Activated CD4-positive, alpha-beta memory T cell treated with anti-CD3 and anti-CD28 coated beads, Interleukin-2, amount 10 ng/mL, durations not matched to agents 7 days and 5 days (primary cell): Measurements from ENCODE around the gene TCTN1. TPM values are rescaled to one million over a fixed set of nuclear protein-coding genes. Genes with fewer than 3 reads are reported as not detected.

ENCODE experiments used
- CTCF ChIA-PET: fragments of 350-600 bp; sonication (Branson Sonifier 250); formaldehyde crosslinking; loops from one replicate; lab custom pipeline; 2021; ENCODE audit warnings: antibody characterized with exemption, inconsistent platforms; lab: Charles Lee
- POLR2A ChIA-PET: fragments of 350-600 bp; sonication (Branson Sonifier 250); formaldehyde crosslinking; loops from one replicate; lab custom pipeline; 2021; ENCODE audit warnings: antibody characterized with exemption; lab: Charles Lee
- DNase-seq: peaks from one replicate; pipeline ENCODE4 v3.0.0-alpha.2; 2020
- H3K27ac Mint-ChIP-seq: one replicate; pipeline ENCODE4 v1.8.0; 2021; ENCODE audit warnings: mild to moderate bottlenecking, mixed read lengths
- H3K27me3 Mint-ChIP-seq: one replicate; pipeline ENCODE4 v1.8.0; 2021; ENCODE audit warnings: mixed read lengths
- H3K36me3 Mint-ChIP-seq: one replicate; pipeline ENCODE4 v1.8.0; 2021; ENCODE audit warnings: low read depth, mixed read lengths
- H3K4me1 Mint-ChIP-seq: one replicate; pipeline ENCODE4 v1.8.0; 2021; ENCODE audit warnings: mixed read lengths
- H3K4me3 Mint-ChIP-seq: one replicate; pipeline ENCODE4 v1.8.0; 2021; ENCODE audit warnings: mild to moderate bottlenecking, mixed read lengths
- H3K9me3 Mint-ChIP-seq: one replicate; pipeline ENCODE4 v1.8.0; 2021; ENCODE audit warnings: mixed read lengths
- total RNA-seq, 2 experiments: library from RNA; stranded (reverse); gene quantifications; one replicate each; pipeline ENCODE4 v1.2.3, GENCODE V29; 2021

The TCTN1 gene
- total RNA-seq, 2 experiments from 2014 or later = 2.6 to 3.4 TPM

DNA sequence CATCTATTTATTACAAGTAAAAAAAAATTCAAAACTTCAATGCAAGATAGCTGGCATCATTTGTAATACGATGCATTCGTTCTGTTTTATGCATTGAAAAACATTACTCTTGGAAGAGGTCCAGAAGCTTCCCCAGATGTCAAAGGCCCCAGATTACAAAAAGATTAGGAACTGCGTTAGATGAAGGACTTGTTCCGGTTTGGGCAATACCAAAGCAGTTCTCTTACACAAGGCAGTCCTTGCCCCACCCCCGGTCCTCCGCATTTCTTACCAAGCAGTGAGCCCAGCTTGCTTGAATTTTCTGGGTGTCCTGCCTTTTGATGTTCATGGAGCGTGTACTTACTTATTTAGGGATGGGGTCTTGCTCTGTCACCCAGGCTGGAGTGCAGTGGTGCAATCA, 79.8 kb downstream of the TCTN1 start:
- no peak for DNase-seq
- H3K36me3 Mint-ChIP-seq = no peaks in the 10 kb centered on the region
- H3K4me1 Mint-ChIP-seq = peaks cover 29% of the 10 kb centered on the region
- POLR2A ChIA-PET = interaction anchor here (0.6 kb wide), 1 partner anchor 357 kb away, joined by 3 read pairs; no protein-coding TSS in a partner anchor
- no peaks in the 10 kb centered on the region for H3K27me3 Mint-ChIP-seq
- H3K9me3 Mint-ChIP-seq = no peaks in the 10 kb centered on the region
- CTCF ChIA-PET = interaction anchor here (0.8 to 1.2 kb wide), 3 partner anchors 12 to 181 kb away, joined by 3 read pairs; no protein-coding TSS in a partner anchor
- no peak overlapping the region for H3K4me3 Mint-ChIP-seq
- H3K27ac Mint-ChIP-seq = no peak overlapping the region

DNA sequence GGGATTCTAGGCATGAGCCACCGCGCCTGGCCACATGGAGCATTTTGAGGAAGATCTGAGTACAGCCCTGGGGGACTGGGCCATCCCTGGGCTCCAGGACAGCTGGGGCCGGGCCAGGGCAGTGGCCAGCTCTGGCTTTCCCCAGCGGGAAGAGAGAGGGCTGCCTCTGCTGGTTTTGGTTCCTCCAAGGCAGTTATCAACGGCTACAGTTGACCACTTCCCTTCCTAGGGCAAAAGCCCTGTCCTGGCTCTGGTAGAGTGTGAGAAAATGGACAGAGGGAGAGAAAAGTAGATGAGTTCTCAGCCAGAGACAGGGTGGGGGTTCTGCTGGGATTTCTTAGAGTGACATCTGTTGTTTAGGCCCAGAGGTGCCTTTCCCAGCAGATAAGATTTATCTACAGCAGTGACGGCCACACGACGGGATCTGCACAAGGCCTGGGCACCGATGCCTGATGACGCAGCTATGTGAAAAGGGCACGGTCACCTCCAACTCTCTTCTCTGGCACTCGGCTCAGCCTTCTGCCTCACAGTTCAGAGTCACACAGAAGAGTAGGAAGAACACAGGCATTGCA, 80.5 kb downstream of the TCTN1 start:
- ChIA-PET CTCF (interaction anchor here (1.2 kb wide), 1 partner anchor 93 kb away, joined by 3 read pairs; no protein-coding TSS in a partner anchor), POLR2A (no interaction called here)
- no peak overlapping the region for H3K27ac Mint-ChIP-seq
- peaks cover 26% of the 10 kb centered on the region for H3K4me1 Mint-ChIP-seq
- H3K9me3 Mint-ChIP-seq = no peaks in the 10 kb centered on the region
- no peak for DNase-seq
- no peak overlapping the region for H3K4me3 Mint-ChIP-seq
- H3K36me3 Mint-ChIP-seq = no peaks in the 10 kb centered on the region
- H3K27me3 Mint-ChIP-seq = no peaks in the 10 kb centered on the region

DNA sequence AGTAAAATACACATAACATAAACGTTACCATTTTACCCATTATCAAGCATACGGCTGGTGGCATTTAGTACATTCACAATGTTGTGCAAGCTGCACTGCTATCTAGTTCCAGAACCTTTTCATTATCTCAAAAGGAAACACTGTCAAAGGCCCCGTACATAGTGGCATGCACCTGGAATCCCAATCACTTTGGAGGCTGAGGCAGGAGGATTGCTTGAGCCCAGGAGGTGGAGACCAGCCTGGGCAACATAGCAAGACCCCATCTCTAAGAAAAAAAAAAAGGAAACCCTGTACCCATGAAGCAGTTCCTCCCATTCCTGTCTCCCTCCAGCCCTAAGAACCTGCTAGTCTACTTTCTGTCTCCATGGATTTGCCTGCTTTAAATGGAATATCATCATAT, 82.4 kb downstream of the TCTN1 start:
- ChIA-PET CTCF (no interaction called here), POLR2A (interaction anchor here (0.7 kb wide), 1 partner anchor 115 kb away, joined by 3 read pairs; no protein-coding TSS in a partner anchor)
- Mint-ChIP-seq H3K27ac (no peak overlapping the region), H3K4me1 (peaks cover 12% of the 10 kb centered on the region), H3K4me3 (no peak overlapping the region), H3K27me3 (no peaks in the 10 kb centered on the region), H3K36me3 (no peaks in the 10 kb centered on the region), H3K9me3 (no peaks in the 10 kb centered on the region)
- DNase-seq = no peak

DNA sequence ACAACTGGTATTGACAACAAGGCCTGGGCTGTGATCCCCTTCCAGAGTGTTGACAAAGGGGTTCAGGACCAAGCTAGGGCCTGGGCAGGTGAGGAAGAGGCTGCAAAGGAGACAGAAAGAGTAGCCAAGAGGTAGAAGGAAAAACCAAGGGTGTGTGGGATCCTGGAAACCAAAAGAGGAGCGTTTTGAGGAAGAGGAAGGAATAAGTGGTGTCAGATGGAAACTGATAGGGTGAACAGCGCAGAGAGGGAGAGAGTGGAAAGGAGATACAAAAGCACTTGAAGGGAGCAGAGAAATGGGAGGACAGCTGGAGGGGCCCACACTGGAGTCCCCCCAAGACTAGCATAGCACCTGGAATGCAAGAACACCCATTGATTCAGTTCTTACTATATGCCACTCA, 83.3 kb downstream of the TCTN1 start:
- POLR2A ChIA-PET = interaction anchor here (1.0 to 1.7 kb wide), 3 partner anchors 95 to 247 kb away, joined by 3 to 4 read pairs (median 4); partner anchors contain the start of gene ARPC3
- H3K27ac Mint-ChIP-seq = no peak overlapping the region
- H3K4me1 Mint-ChIP-seq = peaks cover 11% of the 10 kb centered on the region
- CTCF ChIA-PET = interaction anchor here (0.8 to 1.5 kb wide), 9 partner anchors 8 to 229 kb away, joined by 3 to 9 read pairs (median 3); partner anchors contain the start of genes FAM216A, GPN3 and HVCN1
- no peaks in the 10 kb centered on the region for H3K9me3 Mint-ChIP-seq
- H3K27me3 Mint-ChIP-seq = no peaks in the 10 kb centered on the region
- no peak overlapping the region for H3K4me3 Mint-ChIP-seq
- no peak for DNase-seq
- no peaks in the 10 kb centered on the region for H3K36me3 Mint-ChIP-seq

DNA sequence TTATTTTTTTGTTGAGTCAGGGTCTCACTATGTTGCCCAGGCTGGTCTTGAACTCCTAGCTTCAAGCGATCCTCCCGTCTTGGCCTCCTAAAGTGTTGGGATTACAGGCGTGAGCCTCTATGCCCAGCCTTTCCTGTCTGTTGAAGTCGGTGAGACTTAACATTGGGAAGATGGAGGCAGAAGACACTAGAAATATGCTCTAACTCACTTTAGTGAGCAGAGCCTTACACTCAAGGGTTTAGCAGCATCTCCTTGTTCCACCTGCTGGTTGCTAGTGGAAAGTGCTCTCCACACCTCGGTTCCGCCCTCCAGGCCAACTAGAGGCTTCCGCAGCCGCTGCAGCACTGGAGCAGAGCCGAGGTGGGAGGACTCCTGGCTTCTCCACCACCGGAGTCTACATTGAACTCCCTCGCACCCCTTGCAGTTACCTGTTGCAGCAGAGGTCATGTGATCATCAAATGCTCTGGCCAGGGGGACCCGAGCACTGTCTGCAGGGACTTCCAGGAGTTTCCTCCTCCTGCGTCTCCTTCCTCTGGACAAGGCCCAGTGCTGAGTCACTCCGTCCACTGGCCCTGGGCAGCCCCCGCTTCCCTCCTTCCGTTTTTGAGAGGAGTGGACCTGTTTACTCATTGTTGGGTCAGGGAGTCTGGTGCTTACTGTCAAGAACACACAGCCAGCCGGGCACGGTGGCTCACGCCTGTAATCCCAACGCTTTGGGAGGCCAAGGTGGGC, 84.4 kb downstream of the TCTN1 start:
- H3K4me1 Mint-ChIP-seq = peaks cover 11% of the 10 kb centered on the region
- no peaks in the 10 kb centered on the region for H3K27me3 Mint-ChIP-seq
- H3K27ac Mint-ChIP-seq = peak overlapping the region; percentile 34
- no peak overlapping the region for H3K4me3 Mint-ChIP-seq
- no peaks in the 10 kb centered on the region for H3K36me3 Mint-ChIP-seq
- no peaks in the 10 kb centered on the region for H3K9me3 Mint-ChIP-seq
- POLR2A ChIA-PET = interaction anchor here (0.7 to 1.7 kb wide), 4 partner anchors 9 to 248 kb away, joined by 3 to 4 read pairs (median 4); partner anchors contain the start of genes ARPC3 and HVCN1
- peak; percentile 86 for DNase-seq
- CTCF ChIA-PET = interaction anchor here (0.6 to 1.5 kb wide), 8 partner anchors 9 to 520 kb away, joined by 3 to 9 read pairs (median 3); partner anchors contain the start of gene HVCN1

Other genes with a start within 250 kb of the TCTN1 start
- gene ANAPC7, start 210.4 kb upstream of the TCTN1 start, total RNA-seq = 10 to 100 TPM; 47.2 to 47.3 TPM
- 100 to 1,000 TPM; 460 to 466 TPM for gene ARPC3, start 163.8 kb upstream of the TCTN1 start, total RNA-seq
- 10 to 100 TPM; 18.9 to 21.6 TPM for gene GPN3, start 145.9 kb upstream of the TCTN1 start, total RNA-seq
- 10 to 100 TPM; 14.7 to 16.7 TPM for gene FAM216A, start 145.3 kb upstream of the TCTN1 start, total RNA-seq
- 100 to 1,000 TPM; 129 to 137 TPM for gene VPS29, start 112.0 kb upstream of the TCTN1 start, total RNA-seq
- gene RAD9B, start 111.8 kb upstream of the TCTN1 start, total RNA-seq = 1 to 10 TPM; 1.1 to 2.0 TPM
- 10 to 100 TPM; 31.5 to 31.8 TPM for gene PPTC7, start 30.8 kb upstream of the TCTN1 start, total RNA-seq
- 10 to 100 TPM; 11.6 to 12.9 TPM for gene HVCN1, start 75.0 kb downstream of the TCTN1 start, total RNA-seq
- gene PPP1CC, start 128.8 kb downstream of the TCTN1 start, total RNA-seq = 100 to 1,000 TPM; 221 to 230 TPM
- not detected for gene CCDC63, start 232.9 kb downstream of the TCTN1 start, total RNA-seq